Measurements from ENCODE around the gene ZBTB18.

The ZBTB18 gene

GRCh38 chr1:244048256-244049161 lies 2.6 kb upstream of the ZBTB18 start:
- H3K4me3 ChIP-seq (ENCODE audit: low read depth, low read length), result peak overlapping the region; percentile 85
- TF ChIP-seq CTCF (conservative IDR thresholded peaks at IDR 0.05; ENCODE audit: low read depth, low read length), result no peak
- peak; percentile 100 for DNase-seq (ENCODE audit: low read depth)

- DNase-seq (ENCODE audit: low read depth), result peak; percentile 19
- no peak for TF ChIP-seq CTCF (conservative IDR thresholded peaks at IDR 0.05; ENCODE audit: low read depth, low read length)
- H3K4me3 ChIP-seq (ENCODE audit: low read depth, low read length), result peak overlapping the region; percentile 65
Measured at GRCh38 chr1:244049162-244050013, 1.7 kb upstream of the ZBTB18 start.

GRCh38 chr1:244050014-244050834 lies 859 bp upstream of the ZBTB18 start:
- H3K4me3 ChIP-seq (ENCODE audit: low read depth, low read length), result peak overlapping the region; percentile 65
- DNase-seq (ENCODE audit: low read depth), result peak; percentile 8

GRCh38 chr1:244052016-244052727 lies 1.1 kb downstream of the ZBTB18 start:
- H3K4me3 ChIP-seq (ENCODE audit: low read depth, low read length), result no peak overlapping the region
- DNase-seq (ENCODE audit: low read depth), result peak; percentile 31
- no peak for TF ChIP-seq CTCF (conservative IDR thresholded peaks at IDR 0.05; ENCODE audit: low read depth, low read length)

More at GRCh38 chr1:244050014-244050834, 859 bp upstream of the ZBTB18 start:
- no peak for TF ChIP-seq CTCF (conservative IDR thresholded peaks at IDR 0.05; ENCODE audit: low read depth, low read length)

- DNase-seq (ENCODE audit: low read depth), result no peak
- TF ChIP-seq CTCF (conservative IDR thresholded peaks at IDR 0.05; ENCODE audit: low read depth, low read length), result no peak
- no peak overlapping the region for H3K4me3 ChIP-seq (ENCODE audit: low read depth, low read length)
Measured at GRCh38 chr1:244052728-244053312, 1.7 kb downstream of the ZBTB18 start.

- DNase-seq (ENCODE audit: low read depth), result no peak
- no peak overlapping the region for H3K4me3 ChIP-seq (ENCODE audit: low read depth, low read length)
- TF ChIP-seq CTCF (conservative IDR thresholded peaks at IDR 0.05; ENCODE audit: low read depth, low read length), result no peak
Measured at GRCh38 chr1:244053831-244054230, 2.7 kb downstream of the ZBTB18 start.

Data from choroid plexus epithelial cell (primary cell).